ENCODE data around the gene CELF2. TPM values are rescaled to one million over a fixed set of nuclear protein-coding genes. Genes with fewer than 3 reads are reported as not detected.

The CELF2 gene
- total and polyA plus RNA-seq, 9 of the 15 experiments (the other 6 are each of a cell fraction or from before 2014, with no cell fraction given), result 4.0 to 20.3 (median 11.1) TPM

DNA sequence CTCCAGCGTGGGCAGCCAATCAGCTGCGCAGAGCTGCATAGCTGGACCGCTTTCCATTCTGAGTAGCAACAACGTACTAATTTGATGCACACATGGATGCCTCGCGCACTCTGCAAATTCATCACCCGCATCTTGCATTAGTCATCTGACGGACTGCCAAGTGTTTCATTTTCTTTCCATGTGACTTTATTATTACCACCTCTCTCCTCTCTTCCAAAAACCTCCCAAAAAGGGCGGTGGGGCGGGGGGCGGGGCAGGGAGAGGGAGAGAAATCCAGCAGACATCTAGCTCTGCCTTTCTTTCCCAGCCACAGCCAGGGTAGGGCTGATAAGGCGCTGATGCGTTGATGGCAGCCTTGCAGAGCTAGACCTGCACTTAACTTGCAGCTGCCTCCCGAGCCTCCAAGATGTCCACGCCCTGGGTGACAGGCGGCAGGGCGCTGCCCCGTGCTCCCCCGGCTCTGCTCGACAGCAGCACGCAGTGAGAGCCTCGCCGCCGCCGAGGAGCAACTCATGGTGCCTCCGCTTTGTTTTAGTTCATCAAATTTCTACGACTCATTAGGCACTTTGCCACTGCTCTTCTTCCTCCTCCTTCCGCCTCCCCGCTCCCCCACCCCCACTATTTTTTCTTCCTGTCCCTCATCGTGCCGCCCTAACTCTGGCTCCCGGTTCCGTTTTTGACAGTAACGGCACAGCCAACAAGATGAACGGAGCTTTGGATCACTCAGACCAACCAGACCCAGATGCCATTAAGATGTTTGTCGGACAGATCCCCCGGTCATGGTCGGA, 147.3 kb downstream of the CELF2 start (continued):
- TF ChIP-seq CREB3L1 (IDR thresholded peaks at IDR 0.05; ENCODE audit: borderline replicate concordance, low read depth) (no peak), ID3 (CRISPR knock-in tag; IDR thresholded peaks at IDR 0.05) (no peak), ID3 (tag; IDR thresholded peaks at IDR 0.05) (no peak), KDM1A (IDR thresholded peaks at IDR 0.05) (peak in 1 of 2 experiments; percentile 5; a peak in 2 of 4 replicates), EHMT2 (IDR thresholded peaks at IDR 0.05) (no peak), FOXK2 (conservative IDR thresholded peaks at IDR 0.05 in 1 of 2, IDR thresholded peaks at IDR 0.05 in 1 of 2; ENCODE audit: low read depth in 2 of 2) (no peak), MTA3 (IDR thresholded peaks at IDR 0.05; ENCODE audit: borderline replicate concordance) (no peak), NRF1 (conservative IDR thresholded peaks at IDR 0.05 in 1 of 2, IDR thresholded peaks at IDR 0.05 in 1 of 2) (peak; percentile 44 to 53; a peak in 1 of 4 replicates), MTF1 (CRISPR knock-in tag; IDR thresholded peaks at IDR 0.05; ENCODE audit: borderline replicate concordance) (no peak), ZFPM2 (CRISPR knock-in tag; IDR thresholded peaks at IDR 0.05) (no peak), BRCA1 (IDR thresholded peaks at IDR 0.05) (no peak), BRCA1 (CRISPR knock-in tag; IDR thresholded peaks at IDR 0.05) (no peak), NUFIP1 (IDR thresholded peaks at IDR 0.05; ENCODE audit: partially characterized antibody) (no peak), SNRNP70 (optimal IDR thresholded peaks at IDR 0.05; ENCODE audit: low read depth, low read length) (no peak), ZKSCAN3 (CRISPR knock-in tag; IDR thresholded peaks at IDR 0.05) (no peak), SMARCA4 (IDR thresholded peaks at IDR 0.05) (no peak), GATAD2A (IDR thresholded peaks at IDR 0.05) (no peak), NELFE (IDR thresholded peaks at IDR 0.05; ENCODE audit: insufficient read depth, insufficient read length) (no peak), GTF2E2 (tag; IDR thresholded peaks at IDR 0.05) (0 out of 2 replicates have a peak, but pooled peaks have one; percentile 6), ZNF551 (CRISPR knock-in tag; IDR thresholded peaks at IDR 0.05) (no peak), MTA1 (IDR thresholded peaks at IDR 0.05; ENCODE audit: borderline replicate concordance) (no peak)
- TF ChIP-seq, protein P1, sequence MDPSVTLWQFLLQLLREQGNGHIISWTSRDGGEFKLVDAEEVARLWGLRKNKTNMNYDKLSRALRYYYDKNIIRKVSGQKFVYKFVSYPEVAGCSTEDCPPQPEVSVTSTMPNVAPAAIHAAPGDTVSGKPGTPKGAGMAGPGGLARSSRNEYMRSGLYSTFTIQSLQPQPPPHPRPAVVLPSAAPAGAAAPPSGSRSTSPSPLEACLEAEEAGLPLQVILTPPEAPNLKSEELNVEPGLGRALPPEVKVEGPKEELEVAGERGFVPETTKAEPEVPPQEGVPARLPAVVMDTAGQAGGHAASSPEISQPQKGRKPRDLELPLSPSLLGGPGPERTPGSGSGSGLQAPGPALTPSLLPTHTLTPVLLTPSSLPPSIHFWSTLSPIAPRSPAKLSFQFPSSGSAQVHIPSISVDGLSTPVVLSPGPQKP (CRISPR knock-in tag; IDR thresholded peaks at IDR 0.05), result no peak
- TF ChIP-seq, protein P2, sequence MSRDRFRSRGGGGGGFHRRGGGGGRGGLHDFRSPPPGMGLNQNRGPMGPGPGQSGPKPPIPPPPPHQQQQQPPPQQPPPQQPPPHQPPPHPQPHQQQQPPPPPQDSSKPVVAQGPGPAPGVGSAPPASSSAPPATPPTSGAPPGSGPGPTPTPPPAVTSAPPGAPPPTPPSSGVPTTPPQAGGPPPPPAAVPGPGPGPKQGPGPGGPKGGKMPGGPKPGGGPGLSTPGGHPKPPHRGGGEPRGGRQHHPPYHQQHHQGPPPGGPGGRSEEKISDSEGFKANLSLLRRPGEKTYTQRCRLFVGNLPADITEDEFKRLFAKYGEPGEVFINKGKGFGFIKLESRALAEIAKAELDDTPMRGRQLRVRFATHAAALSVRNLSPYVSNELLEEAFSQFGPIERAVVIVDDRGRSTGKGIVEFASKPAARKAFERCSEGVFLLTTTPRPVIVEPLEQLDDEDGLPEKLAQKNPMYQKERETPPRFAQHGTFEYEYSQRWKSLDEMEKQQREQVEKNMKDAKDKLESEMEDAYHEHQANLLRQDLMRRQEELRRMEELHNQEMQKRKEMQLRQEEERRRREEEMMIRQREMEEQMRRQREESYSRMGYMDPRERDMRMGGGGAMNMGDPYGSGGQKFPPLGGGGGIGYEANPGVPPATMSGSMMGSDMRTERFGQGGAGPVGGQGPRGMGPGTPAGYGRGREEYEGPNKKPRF (IDR thresholded peaks at IDR 0.05; ENCODE audit: low read depth, low read length), result no peak
- TF ChIP-seq, protein P3, sequence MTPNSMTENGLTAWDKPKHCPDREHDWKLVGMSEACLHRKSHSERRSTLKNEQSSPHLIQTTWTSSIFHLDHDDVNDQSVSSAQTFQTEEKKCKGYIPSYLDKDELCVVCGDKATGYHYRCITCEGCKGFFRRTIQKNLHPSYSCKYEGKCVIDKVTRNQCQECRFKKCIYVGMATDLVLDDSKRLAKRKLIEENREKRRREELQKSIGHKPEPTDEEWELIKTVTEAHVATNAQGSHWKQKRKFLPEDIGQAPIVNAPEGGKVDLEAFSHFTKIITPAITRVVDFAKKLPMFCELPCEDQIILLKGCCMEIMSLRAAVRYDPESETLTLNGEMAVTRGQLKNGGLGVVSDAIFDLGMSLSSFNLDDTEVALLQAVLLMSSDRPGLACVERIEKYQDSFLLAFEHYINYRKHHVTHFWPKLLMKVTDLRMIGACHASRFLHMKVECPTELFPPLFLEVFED (CRISPR knock-in tag; conservative IDR thresholded peaks at IDR 0.05), result no peak

Data from K562 (cell line).